SU-DHL-6 (cell line): ENCODE measurements around the gene HERC3.

Source experiments
- CTCF ChIP-seq: fragments of 200-600 bp; sonication (generic); IDR thresholded peaks from one replicate; pipeline ENCODE4 v1.5.1; 2017; ENCODE audit warnings: antibody characterized with exemption, mild to moderate bottlenecking, low read length, moderate library complexity; ENCODE audit not compliant: insufficient read depth, poor library complexity, severe bottlenecking
- EZH2phosphoT487 ChIP-seq: fragments of 200-600 bp; sonication (generic), shearing (Covaris generic); conservative IDR thresholded peaks from 2 replicates; pipeline ENCODE4 v1.6.1; 2018; ENCODE audit warnings: mild to moderate bottlenecking, antibody characterized with exemption, low read length, moderate library complexity, mixed read lengths

DNA sequence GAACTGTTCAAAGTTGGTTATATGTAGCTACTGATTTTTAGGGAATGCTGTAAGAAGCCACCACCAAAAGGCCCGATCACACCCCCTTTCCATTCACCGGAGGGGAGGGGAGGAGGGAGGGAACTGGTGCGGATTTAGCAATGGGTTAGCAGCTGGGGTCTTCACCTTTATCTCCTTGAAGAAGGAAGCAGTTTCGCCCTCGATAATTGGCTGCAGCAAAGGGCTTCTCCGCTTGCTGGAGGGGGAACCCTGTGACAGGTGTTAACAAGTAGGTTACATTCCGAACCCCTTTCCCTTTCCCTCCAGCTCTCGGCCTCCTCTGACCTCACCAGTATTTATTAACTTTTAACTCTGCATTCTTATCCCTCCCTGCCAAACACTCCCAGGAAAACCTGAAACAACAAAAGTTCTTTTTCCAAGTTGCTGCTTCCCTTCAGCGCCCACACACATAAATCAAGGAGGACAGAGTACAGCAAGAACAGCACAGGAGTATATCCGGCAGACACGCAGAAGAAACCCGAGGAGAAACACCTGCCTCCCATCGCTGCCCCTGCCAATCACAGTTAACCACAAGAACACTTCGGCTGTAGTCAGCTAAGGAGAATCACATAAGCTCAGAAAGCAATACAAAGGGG lies 145.1 kb downstream of the HERC3 start:
- TF ChIP-seq CTCF (no peak), EZH2phosphoT487 (no peak)
